GM18907 (cell line): Measurements from ENCODE around the gene PWWP2A.

Experiments used
- ATAC-seq: cut with Tn5 transposase; IDR thresholded peaks from one replicate; pipeline ENCODE4 v1.9.1; 2021; ENCODE audit warnings: mild to moderate bottlenecking, moderate library complexity; ENCODE audit not compliant: unreplicated experiment

The PWWP2A gene

DNA sequence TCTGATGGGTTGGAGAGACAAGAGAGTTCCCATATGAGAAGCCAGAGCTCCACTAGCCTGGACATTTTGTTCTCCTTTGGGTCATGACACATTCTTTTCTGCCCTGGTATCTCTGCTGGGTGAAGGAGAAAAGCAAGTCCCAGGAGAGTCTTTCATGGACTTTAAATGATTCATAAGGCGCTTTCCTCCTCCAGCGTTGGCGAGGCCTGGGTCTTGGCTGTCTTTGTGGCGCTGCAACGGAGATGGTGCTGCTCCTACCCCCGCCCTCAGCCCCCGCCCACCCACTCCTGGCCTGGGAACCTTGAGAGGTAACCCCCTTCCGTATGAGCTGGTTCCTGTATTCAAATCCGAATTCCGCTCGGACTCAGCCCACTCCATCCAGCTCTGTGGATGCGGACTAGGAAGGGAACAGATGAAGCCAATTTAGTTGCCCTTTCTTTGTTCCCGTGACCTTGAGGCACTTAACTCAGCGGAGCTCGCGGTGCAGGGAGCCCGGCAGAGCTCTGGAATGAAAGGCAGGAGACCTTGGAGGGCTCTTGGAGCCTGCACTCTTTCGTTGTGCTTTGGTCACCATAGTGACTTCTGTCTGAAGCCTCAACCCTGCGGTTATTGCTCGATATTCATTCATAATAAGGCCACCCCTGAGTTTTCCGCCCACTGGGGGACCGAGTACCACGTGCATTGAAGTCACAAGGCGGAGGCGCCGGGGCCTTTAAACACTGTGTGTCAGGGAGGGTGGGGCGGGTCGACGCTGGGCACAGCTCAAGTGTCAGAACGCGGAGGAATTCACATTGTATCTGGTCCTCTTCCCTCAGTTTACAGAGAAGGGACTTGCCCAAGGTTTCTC is 14.0 kb upstream of the PWWP2A start:
- no peak for ATAC-seq

- ATAC-seq: no peak
Observed at GRCh38 chr5:160129841-160130240, 10.6 kb upstream of the PWWP2A start.

DNA sequence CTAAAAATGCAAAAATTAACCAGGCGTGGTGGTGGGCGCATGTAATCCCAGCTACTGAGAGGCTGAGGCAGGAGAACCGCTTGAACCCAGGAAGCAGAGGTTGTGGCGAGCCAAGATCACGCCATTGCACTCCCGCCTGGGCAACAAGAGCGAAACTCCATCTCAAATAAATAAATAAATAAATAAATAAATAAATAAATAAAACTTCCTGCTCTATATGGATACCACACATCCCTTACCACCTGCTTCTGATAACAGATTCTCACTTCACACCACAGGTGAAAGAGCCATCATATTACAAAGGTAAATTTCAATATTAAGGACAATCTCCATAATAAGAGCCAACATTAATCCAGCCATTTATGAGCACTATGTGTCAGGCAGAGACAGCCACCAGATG is 9.4 kb upstream of the PWWP2A start:
- ATAC-seq: no peak

- peak; percentile 10 for ATAC-seq
Observed at GRCh38 chr5:160119905-160120266, 636 bp upstream of the PWWP2A start.

- ATAC-seq: peak; percentile 29
Observed at GRCh38 chr5:160118349-160119141, 705 bp downstream of the PWWP2A start.

DNA sequence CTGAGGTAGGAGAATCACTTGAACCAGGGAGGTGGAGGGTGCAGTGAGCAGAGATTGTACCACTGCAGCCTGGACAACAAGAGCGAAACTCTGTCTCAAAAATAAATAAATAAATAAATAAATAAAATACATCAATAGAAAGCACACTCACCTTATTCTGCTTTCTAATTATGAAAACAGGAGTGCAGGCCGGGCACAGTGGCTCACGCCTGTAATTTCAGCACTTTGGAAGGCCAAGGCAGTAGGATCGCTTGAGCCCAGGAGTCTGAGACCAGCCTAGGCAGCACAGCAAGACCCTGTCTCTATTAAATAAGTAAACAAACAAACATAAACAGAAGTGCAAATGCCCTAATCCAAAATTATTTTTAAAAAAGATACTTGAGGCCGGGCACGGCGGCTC is 2.3 kb downstream of the PWWP2A start:
- ATAC-seq: no peak

DNA sequence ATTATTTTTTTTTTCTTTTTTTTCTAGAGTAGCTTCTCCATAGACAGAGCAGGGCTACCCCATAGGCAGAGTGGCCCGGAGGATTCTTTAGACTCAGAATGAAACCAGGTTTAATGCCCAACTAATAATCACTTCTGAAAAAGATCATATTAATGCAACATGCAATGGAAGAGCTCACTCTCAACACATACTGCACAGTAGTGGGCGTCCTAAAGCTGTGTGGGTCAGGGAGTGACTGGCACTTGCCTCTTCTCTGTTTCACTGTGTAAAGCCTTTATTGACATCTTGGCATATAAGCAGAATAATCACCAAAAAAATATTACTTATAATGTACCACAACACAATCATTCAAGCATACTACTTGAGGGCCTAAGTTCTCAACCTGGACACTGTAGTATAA is 11.1 kb downstream of the PWWP2A start:
- ATAC-seq: peak; percentile 69

DNA sequence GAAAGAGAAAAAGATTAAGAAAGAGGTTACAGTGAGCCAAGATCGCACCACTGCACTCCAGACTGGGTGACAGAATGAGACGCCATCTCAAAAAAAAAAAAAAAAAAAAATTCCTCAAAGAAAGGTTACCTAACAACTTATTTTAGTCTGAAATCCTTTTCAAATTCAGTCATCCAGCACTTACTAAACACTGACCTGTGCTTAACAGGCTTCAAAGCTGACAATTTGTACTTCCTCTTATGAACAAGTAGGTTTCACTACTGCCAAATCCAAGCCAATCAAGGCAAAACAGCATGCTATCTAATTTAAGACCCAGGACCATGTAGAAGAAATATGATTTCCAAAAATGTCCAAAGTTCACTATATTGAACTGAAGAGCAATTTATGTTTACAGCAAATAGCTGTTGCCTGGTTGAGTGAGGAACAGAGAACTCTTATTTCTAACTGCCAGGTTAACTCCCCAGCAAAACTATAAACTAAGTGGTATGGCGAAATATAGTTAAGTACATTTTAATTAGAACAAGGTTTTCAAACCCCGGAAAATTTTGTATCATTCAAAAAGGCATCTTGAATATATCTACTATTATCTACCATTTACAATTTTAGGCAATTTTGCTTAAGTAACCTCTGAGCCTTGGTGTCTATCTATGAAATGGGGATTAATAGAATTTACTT is 13.4 kb downstream of the PWWP2A start:
- peak; percentile 85 for ATAC-seq

- ATAC-seq: no peak
Observed at GRCh38 chr5:160097991-160098390, 21.3 kb downstream of the PWWP2A start.

DNA sequence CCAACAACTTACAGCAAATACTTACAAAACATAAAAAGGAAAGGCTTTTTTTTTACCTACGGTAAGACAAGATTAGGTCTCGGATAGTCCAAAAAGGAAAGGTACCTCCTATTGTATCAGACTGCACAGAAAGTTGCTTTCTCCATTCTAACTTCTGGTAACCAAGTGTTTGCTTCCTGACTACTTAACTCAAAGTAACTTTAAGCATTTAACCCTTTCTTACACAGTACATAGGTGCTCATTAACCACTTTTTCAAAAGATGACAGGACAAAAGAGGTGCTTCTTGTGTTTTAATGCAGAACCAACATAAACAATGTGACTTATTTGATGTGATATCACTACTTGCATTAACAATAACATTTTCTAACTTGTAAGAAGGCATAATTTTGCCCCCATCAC is 23.1 kb downstream of the PWWP2A start:
- no peak for ATAC-seq

GRCh38 chr5:160092960-160093707 is 26.1 kb downstream of the PWWP2A start:
- ATAC-seq: peak; percentile 66

DNA sequence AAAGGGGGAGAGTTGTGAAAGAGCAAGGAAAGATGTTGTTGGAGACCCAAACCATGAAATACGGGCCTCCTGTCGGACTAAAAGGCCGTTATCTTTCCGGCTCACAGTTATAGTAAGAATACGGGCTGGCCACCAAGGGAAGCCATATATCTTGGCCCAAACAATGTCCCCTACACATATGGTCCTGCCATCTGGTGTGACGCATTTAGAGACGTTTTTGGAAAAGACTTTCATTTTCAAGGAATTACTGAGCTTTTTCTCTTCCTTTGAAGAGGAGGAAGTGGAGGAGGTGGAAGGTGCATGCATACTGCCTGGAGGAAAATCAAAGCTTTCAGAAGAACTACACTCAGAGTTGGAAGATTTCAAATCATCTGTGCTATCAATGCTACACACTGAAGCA is 26.7 kb downstream of the PWWP2A start:
- ATAC-seq: no peak

DNA sequence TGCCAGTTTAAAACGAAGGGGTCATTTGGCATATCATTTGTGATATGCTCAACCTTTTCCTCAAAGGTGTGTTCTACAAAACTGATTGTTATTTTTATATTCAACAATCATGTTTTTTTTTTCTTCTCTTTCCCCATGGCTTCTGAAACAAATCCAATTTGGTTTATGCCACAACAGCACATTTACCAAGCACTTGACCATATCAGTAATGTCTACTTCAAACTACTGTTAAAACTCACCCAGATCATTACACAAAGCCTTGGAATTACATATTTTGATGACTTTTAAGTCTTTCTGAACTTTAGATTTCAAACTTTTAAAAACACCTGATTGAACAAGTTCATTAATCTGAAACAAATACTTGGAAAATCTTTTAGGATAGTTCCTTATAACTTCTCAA is 29.2 kb downstream of the PWWP2A start:
- ATAC-seq: no peak

DNA sequence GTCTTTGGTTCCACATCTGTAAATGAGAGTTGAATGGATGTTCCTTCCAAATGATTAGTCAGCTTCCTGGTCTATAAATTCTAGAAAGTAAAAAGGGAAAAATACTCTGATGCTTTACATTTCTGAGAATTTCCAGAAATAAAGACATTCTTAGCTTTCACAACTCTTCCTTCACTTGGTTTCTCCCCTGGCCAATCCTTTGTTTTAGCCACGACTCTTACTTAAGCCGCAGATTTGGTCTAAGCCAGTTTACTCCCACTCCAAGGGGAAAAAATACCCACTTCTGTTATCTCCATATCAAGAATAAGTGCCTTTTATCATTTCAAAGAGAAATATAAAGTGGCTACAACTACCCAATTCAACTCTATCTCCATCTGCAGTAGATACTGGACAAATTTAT is 29.7 kb downstream of the PWWP2A start:
- no peak for ATAC-seq

DNA sequence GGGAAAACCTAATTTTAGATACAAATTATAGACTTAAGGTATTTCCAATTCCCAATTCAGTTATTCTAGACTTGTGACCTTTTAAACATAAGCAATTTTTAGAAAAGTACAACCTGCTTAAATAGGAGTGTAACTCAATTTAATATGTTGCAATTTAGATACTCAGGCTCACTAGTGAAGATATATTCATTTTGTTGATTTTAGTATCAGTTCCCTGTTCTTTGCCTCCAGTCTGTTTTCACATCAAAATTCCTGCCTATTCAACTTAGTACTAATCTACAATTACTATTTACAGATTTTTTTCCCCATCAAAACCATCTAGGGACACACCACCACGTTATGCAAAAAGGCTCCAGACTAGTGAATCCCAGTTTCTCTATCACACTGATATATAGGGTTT is 30.4 kb downstream of the PWWP2A start:
- no peak for ATAC-seq

- no peak for ATAC-seq
Observed at GRCh38 chr5:160087199-160087598, 32.1 kb downstream of the PWWP2A start.

- no peak for ATAC-seq
Observed at GRCh38 chr5:160084144-160084543, 35.1 kb downstream of the PWWP2A start.

GRCh38 chr5:160083501-160083900 is 35.7 kb downstream of the PWWP2A start:
- no peak for ATAC-seq

DNA sequence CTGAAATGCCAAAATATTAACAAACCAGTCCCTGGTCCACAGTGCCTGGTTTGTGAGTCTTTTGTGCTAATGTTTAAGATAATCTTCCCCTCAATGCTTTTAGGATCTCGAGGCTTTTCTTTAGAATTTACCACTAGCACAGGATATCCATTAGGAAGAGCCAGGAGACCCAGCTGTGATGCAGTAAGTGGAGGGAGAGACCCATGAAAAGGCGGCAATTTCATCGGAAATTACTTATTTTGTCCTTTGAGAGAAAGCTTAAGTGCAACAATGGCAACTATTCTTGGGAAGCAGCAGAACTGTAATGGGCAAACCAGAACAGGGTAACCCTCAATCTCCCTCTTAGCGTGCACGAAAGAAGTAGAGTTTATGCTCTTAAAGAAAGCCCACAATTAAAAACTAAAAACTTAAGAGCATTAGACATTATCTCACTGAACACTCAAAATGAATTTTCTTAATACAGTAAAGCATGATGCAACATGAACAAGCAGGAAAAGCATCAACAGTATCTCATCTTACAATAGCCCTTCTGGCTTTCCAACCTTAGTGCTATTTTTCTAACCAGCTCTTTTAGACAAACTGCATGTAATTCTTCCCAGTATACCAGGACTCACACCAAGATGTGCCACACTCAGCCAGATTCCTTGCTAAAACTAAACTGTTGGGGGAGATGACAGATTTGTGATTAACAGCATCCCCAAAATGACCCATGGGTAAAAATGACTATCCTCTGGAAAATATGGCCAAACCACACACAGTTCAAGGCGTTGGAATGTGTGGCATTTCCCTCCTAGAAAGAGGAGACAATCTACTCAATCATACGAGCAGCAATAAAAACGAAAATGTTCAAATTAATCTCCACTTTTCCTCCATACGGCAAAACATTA is 36.4 kb downstream of the PWWP2A start:
- no peak for ATAC-seq

DNA sequence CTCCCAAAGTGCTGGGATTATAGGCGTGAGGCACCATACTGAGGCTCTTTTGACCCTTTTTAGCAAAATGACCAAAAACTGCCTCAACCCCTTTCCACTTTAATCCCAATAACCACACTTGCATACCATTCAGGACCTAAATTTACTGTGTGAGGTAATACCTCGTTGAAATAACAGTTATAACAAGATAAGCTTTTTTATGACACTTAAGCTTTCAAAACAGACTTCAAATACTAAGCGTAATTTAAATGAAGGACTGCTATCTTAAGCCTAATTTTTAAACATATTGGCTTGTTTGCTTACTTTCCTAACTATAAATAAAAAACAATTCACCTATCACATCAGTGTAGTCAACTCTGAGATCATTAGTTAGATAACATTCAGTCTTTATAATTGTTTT is 37.8 kb downstream of the PWWP2A start:
- ATAC-seq: no peak
